PC-9 (cell line): Measurements from ENCODE around the gene ELP4.

ENCODE experiments used
- EZH2 ChIP-seq: fragments of 200-600 bp; sonication (generic); IDR thresholded peaks from 2 replicates; pipeline ENCODE4 v1.8.0; 2017; ENCODE audit warnings: antibody characterized with exemption, low read depth
- TF ChIP-seq, protein P1 (sequence below): fragments of 200-600 bp; sonication (generic); conservative IDR thresholded peaks from 2 replicates; pipeline ENCODE4 v1.6.1; 2017; ENCODE audit warnings: mixed run types, antibody characterized with exemption, mild to moderate bottlenecking, moderate library complexity

DNA sequence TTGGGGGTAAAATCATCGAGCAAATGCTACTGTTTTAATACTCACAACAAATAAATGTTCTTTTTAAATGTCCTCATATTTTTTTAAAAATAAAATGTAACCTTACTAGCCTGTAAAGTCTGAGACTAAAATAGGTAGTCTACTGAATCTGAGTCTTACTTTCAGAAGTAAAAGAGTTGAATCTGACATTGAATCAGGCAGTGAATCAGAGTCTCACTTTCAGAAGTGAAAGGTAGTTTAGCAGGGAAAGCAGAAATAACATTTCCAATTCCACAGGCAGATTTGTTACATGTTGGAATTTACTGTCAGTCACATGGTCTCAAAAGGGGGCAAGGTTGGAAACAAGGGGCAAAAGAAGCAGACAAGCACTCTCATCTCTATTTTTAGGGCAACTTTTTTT is 143.0 kb downstream of the ELP4 start:
- TF ChIP-seq, protein P1, sequence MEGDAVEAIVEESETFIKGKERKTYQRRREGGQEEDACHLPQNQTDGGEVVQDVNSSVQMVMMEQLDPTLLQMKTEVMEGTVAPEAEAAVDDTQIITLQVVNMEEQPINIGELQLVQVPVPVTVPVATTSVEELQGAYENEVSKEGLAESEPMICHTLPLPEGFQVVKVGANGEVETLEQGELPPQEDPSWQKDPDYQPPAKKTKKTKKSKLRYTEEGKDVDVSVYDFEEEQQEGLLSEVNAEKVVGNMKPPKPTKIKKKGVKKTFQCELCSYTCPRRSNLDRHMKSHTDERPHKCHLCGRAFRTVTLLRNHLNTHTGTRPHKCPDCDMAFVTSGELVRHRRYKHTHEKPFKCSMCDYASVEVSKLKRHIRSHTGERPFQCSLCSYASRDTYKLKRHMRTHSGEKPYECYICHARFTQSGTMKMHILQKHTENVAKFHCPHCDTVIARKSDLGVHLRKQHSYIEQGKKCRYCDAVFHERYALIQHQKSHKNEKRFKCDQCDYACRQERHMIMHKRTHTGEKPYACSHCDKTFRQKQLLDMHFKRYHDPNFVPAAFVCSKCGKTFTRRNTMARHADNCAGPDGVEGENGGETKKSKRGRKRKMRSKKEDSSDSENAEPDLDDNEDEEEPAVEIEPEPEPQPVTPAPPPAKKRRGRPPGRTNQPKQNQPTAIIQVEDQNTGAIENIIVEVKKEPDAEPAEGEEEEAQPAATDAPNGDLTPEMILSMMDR: no peak
- TF ChIP-seq EZH2: no peak
